GM18858 (cell line): Measurements from ENCODE around the gene FAM50B.

Experiments
- ATAC-seq: cut with Tn5 transposase; IDR thresholded peaks from one replicate; pipeline ENCODE4 v1.9.1; 2021; ENCODE audit not compliant: unreplicated experiment

The FAM50B gene, protein sequence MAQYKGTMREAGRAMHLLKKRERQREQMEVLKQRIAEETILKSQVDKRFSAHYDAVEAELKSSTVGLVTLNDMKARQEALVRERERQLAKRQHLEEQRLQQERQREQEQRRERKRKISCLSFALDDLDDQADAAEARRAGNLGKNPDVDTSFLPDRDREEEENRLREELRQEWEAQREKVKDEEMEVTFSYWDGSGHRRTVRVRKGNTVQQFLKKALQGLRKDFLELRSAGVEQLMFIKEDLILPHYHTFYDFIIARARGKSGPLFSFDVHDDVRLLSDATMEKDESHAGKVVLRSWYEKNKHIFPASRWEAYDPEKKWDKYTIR

DNA sequence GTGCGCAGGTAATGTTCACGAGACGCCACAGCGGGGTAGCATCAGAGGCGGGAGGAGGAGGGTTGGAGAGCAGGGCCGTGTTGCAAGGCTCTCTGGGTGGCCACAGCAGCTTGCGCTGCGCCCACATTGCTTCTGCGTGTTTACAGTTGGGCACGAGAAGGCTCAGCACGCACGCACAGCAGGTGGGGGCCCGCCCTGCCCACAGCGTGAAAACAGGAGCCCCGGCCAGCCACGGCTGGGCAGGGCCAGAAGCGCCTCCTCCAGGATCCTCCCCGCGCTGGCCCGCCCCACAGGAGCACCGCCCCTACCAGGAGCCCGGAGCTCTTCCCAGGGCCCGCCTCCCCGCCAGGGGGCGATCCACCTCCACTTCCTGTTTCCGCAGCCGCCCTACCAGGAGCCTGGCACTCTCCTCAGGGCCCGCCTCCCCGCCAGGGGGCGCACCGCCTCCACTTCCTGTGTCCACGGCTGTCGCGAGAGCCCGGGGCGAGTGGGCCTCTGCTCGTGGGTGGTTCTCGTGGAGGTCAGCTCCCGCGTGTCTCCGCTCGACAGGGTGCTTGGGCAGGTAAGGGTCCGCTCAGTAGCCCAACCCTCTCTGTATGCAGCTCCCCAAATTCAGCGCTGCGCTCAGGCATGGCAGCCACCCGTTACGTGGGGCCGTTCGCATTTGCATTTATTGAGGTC is at the start of gene FAM50B:
FAM50B (plus strand) TSS at position 449 of the 681 bp plus-strand sequence. CDS start 439 bp downstream, outside the sequence.
- peak; percentile 51 for ATAC-seq

DNA sequence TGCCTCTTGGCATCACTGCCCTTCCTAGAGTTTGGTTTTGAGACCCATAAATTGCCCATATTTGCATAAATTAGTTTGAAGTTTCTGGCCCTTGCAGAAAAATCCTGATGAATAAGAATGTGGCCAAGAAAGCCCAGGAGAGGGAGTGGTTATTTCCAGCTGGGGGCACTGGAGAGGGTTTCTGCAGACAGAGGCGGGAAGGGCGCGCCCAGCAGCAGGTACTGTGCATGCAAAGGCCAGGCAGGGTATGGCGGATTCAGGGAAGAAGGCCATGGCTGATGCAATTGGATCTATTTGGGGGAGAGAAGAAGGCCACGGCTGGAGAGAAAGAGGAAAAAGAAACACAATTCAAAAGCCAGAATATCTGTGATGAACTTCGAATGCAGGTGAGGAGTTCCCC is 49.5 kb upstream of the FAM50B start:
- no peak for ATAC-seq

DNA sequence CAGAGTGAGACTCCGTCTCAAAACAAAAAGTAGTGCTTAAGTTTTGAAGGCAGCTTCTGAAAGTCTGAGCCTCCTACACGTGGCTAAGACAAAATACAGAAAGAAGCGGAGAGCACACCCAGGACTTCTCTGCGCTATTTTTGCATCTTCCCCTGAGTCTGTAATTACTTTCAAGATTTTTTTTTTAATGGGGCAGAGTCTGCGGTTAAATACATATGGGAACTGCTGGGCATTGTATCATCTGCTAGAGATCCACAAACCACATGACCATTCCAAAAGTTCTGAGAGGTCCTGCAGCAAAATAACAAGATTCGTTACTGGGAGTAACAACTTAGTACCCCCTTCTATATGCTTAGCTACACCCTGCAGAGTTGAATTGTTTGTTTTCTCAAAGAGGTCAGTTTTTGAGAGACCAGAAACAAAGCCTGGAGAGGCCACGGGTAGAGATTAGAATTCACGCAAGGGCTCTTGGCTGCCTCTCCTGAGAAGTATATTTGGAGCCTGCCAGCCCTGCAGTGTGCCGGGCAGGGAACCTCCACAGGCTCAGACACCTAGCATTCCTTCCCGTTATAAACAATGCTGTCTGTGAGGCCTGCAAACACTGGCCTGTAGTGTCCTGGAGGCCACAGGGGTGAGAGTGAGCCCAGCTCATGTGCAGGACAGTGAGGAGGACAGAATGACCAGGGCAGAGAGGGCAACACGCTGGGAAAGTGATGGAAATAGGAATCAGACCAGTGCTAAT is 48.2 kb upstream of the FAM50B start:
- ATAC-seq = no peak

DNA sequence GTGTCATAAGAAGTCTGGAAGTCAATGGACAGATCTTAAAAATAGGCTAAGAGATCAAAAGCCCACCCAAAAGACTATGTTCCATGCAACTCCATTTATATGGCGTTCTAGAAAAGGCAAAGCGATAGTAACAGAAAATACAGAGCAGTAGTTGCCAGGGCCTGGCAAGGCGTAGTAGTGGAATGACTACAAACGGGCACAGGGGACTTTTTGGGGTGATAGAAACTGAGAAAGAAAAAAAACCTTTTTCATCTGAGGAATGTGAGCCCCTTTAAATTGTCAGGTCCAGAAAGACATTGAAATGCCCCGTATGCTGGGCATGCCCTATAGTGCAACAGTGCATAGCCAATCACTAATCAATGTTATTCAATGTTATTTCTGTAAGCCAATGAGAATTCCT is 47.2 kb upstream of the FAM50B start:
- peak; percentile 43 for ATAC-seq

DNA sequence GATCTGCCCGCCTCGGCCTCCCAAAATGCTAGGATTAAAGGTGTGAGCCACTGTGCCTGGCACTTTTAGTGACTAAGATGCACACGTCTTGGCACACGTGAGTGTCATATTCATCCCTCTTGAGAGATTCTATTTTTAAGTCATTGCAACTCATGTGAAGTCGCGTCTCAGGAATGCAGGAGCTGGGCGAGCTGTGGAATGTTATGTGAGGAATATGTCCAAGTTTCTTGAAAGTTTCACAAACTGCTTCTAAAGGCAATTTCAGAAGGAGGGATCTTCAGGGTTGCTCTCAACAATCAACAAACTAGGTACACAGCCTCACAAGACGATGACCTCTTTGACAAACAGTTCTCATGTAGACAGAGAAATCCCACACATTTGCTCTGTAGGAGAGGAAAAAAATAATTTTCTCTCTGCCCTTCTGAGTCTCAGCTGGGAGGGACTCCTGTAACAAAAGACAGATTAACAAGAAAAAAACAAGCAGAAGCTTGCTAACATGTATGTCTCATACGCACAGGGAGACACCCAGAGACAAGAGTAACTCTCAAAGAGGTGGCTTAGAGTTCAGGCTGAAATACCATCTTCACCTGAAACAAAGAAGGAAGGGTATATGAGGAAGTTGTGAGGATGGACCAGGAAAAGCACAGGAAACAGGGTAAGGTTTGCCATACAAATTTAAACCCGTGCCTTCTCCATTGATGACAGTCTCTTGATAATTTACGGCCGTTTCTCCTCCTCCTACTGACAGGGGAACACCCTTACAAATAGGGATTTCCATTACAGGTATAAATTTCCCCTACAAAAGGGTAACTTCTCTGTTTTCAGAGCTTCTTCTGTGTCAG is 45.3 kb upstream of the FAM50B start:
- no peak for ATAC-seq

DNA sequence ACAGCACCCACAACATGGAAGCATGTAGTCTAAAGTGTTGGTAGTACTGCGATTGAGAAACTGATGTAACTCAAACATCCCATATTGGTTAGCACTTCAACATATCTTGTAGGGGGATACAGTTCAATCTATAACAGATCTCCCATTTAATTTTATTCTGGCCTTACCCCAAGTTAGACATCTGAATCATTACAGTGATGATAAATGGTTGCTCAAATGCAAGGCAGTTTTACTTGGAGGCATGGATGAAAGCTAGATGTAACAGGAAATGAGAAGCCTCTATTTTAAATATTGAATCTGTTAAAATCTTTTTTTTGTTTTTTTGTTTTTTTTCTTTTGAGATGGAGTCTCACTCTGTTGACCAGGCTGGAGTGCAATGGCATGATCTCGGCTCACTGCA is 44.2 kb upstream of the FAM50B start:
- no peak for ATAC-seq

DNA sequence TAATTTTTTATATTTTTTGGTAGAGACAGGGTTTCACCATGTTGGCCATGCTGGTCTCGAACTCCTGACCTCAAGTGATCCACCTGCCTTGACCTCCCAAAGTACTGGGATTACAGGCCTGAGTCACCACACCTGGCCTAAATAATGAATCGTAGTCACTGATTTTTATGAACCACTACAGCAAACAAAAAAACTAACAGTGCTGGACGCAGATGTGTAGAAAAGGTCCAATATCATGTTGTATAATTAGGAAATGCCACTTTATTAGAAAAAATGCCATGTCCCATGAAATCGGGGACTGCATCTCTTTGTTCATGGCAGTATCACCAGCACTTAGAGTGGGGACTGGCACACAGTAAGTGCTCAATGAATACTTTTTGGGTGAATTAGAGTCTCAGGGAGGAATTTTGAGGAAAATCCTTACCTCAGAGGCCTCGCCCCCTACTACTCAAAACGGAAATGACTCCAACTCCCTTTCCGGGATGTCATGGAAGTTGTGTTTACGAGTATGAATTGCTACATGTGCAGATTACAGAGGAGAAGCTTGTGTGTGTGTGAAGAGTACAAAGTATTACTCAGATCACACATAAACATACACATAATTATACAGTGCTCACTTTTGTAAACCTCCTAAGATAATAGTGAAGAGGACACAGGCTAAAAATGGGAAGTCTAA is 43.6 kb upstream of the FAM50B start:
- ATAC-seq = no peak

DNA sequence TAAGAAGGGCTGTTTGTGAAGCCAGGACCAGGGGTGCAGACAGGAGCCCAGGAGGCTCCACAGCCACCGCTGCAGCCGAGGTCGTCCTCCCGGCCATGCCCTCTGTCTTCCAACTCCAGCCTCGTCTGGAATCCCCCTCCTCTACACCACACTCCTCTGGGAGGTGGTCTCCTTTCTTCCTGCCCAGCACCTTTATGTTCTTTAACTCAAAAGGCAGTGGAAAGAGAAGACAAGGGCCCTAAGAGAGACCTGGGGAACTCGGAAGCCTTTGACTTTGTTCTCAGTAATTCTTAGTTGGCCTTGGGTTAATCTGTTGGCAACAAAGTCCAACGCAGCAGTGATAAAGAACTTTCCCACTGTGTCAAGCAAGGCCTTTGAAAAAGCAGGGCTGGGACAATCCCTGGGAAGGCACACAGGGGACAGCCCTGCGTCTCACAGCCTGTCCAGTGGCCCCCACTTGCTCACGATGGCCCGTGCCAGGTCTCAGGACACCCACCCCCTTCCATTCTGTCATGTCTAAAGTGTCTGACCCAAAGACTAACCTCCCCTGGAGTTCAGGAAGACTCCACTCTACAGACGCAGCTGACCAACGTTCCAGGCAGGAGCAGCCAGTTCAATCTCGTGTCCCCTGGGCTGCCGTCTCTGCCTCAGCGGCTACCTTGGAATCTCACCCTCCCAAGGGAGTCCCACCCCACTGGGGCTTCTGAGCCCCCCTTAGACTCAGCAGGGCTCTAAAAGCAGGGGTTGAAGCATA is 42.8 kb upstream of the FAM50B start:
- ATAC-seq = no peak

DNA sequence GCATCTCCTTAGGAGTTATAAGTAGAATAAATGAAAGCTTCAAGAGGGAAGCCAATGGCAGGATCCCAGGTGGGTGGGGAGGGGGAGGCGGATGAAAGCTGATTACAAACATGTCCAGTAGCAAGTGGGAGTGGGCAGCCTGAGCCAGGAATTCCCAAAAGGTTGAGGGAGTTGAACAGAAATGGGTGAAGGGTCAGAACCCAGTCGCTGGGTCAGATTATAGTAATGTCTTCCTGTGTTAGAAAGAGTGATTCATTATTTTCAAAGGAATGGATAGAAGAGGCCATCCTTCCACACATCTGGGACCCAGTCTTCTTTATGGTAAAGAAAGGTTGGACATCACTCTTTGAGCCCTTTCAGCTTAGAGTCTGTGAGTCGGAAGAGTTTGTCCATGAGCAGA is 41.0 kb upstream of the FAM50B start:
- ATAC-seq = no peak

DNA sequence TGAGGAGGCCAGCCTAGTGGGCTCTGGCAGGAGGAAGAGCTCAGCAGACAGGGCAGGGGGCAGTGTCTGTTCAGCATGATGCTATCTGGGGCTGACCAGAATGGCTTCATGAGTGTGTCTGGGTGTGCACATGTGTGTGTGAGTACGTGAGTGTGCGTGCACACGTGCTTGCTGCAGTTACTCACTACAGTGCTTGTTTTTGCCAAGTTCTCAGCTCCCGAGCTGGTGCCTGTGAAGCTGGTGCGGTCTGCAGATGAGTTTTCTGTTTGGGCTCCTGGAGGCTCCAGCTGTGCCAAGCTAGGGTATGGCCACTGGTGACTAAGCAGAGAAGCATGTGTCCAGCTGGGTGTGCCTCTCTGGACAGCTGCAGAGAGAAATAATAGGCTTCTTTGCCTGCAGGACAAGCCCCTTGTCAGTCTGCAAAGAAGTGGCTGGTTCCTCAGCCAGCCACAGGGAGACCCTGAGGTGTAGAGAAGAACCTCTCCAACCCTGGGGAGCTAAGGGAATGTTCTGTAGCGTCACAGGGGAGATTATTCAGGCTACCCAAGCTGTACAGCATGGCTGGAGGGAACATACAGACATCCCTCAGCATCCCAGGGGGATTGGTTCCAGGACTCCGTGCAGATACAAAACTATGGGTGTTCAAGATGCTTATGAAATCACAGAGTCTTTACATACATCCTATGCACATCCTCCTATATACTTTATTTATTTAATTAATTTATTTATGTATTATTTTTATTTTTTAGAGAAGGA is 40.2 kb upstream of the FAM50B start:
- no peak for ATAC-seq

DNA sequence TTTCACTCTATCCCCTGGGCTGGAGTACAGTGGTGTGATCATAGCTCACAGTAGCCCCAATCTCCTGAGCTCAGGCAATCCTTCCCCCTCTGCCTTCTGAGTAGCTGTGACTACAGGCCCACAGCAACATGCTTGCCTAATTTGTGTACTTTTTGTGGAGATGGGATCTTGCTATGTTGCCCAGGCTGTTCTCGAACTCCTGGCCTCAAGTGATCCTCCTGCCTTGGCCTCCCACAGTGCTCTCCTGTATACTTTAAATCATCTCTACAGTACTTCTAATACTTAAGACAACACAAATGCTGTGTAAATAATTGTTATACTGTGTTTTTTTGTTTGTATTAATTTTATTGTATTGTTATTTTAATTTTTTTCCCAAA is 39.7 kb upstream of the FAM50B start:
- no peak for ATAC-seq

DNA sequence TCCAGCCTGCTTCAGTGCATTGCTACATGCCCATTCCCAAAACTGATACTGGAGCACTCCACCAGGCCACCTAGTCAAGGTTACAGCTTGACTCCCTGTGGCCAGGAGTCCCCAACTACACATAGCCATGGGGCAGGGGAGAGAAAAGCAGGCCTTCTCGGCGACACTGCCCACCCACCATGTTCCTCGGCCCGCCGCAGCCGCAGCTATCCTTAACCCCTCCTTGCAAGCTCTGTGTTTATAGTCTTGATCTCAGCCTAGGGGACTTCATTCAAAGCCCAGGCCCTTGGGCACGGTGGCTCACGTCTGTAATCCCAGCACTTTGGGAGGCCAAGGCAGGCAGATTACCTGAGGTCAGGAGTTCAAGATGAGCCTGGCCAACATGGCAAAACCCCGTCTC is 39.2 kb upstream of the FAM50B start:
- no peak for ATAC-seq

DNA sequence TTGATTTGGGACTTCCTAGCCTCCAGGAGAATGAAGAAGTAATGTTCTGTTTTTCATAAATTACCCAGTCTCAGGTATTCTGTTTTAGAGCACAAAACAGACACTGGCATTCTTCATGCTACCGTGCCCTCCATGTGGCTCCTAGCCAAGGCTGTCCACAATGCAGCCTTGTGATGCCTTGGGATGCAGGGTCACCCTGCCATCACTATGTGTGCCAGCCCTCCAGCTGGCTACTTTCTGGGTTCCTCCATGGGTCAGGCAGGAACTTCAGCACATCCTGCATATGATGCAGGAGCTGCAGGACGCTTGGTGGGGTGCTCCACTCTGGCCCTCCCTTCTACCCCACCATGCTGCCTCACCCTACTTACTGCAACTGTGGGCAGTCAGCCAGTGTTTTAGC is 38.0 kb upstream of the FAM50B start:
- no peak for ATAC-seq

DNA sequence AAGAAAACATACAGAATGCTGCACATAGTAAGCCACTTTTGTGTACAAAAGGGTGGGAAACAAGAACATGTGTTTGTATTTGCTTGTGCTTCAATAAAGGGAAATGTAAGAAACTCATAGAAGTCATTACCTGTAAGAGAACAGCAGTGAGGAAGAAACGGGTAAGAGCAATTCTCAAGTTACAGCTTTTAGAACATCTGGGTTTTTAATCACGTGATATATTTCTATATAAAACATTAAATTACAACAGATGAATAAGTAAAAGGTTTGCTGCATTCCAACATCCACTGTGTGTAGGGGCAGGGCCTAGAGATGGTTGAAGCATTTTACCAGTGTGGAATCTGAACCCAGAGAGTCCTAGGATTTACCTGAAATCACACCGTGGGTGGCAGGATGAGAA is 36.6 kb upstream of the FAM50B start:
- ATAC-seq = no peak

DNA sequence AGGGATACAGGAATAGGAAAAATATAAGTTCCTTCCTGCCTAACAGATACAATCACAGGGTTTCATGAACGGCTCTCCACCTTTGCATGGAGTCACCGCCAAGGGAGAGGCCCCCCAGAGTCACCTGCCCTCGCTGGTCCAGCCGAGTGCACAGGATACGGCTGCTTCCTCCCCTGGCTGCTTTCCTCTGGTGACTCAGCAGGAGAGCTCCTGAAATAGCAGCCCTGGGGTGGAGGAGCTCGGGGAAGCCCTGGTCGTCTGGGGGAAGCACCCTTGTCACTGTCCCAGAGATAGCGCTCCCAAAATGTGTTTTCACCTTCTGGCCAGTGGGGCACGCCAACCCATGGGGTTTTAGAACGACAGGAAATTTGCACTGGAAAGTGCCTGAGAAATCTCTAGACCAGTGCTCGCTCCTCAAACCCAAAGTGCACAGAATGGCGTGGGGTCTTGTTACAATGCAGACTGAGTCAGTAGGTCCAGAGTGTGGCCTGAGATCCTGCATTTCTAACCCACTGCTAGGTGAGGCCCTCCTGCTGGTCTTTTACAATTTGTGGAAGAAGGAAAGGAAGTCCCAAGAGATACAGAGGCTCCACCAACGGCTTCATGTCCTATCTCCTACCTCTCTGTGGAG is 35.9 kb upstream of the FAM50B start:
- ATAC-seq = no peak

DNA sequence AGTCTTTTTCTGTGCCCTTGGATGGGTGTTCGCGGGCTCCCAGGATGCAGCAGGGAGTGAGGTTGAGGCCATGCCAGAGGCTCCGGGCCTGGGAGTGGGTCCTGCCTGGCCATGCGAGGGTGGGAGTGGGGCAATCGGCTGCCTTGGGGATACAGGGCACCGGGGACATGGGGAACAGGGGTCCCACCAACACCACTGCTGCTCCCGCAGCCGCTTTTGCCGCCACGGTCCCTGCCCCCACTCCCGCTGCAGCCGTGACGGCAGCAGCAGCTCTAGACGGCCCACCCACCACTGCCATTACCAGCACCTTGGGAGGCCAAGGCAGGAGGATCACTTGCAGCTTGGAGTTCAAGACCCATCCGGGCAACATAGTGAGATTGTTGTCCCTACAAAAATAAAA is 35.3 kb upstream of the FAM50B start:
- ATAC-seq = no peak

DNA sequence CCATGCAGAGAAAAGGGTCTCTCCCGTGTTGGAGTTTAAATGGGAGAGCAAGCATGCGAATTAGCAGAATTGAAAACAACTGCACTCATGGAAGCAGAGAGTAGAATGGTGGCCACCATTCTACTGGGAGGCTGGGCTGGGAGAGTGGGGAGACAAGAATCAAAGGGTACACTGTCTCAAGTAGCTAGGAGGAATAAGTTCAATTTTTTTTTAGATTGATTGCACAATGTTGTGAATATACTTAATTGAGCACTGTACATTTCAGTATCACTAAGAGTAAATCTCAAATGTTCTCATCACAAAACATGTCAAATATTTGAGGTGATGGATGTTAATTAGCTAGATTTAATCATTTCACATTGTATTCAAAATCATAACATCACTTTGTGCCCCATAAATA is 34.6 kb upstream of the FAM50B start:
- no peak for ATAC-seq

DNA sequence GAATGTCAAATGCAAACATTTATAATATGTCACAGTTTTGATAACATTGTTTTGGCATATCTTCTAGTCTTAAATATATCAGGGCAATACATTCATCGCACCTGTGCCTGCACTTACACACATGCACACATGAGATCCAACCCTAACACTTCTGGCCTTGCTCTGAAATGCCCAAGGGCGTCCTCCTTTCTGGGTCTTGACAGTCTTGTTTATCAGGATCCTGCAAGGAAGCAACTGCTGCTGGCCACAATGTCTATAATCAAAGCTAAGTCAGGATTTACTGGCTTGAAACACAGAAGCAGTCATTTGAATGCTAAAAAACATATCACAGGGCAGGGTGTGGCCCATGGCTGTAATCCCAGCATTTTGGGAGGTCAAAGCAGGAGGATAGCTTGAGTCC is 32.9 kb upstream of the FAM50B start:
- no peak for ATAC-seq
